HG02678 (cell line): Measurements from ENCODE around the gene PSMD12.
A peak's percentile ranks its signal among the peaks of the same experiment; 100 is the strongest.
"Not testable (repeated sequence)": the region's sequence is repeated elsewhere in the genome, so short reads cannot be mapped to it uniquely, and the experiment has no call there.

Experiments
- ATAC-seq: cut with Tn5 transposase; IDR thresholded peaks from one replicate; pipeline ENCODE4 v1.9.1; 2021; ENCODE audit warnings: mild to moderate bottlenecking, moderate library complexity; ENCODE audit not compliant: unreplicated experiment

The PSMD12 gene

GRCh38 chr17:67388536-67388935, 22.2 kb upstream of the PSMD12 start:
- not testable (repeated sequence) for ATAC-seq

GRCh38 chr17:67386965-67387551, 20.7 kb upstream of the PSMD12 start:
- no peak for ATAC-seq

GRCh38 chr17:67385122-67385988, 19.0 kb upstream of the PSMD12 start:
- ATAC-seq = no peak

GRCh38 chr17:67381929-67382257, 15.5 kb upstream of the PSMD12 start:
- ATAC-seq = no peak

GRCh38 chr17:67379251-67379630, 12.9 kb upstream of the PSMD12 start:
- ATAC-seq = no peak

GRCh38 chr17:67378454-67379250, 12.3 kb upstream of the PSMD12 start:
- peak; percentile 29 for ATAC-seq

GRCh38 chr17:67377488-67378453, 11.4 kb upstream of the PSMD12 start:
- peak; percentile 22 for ATAC-seq

- peak; percentile 74 for ATAC-seq
Measured at GRCh38 chr17:67376737-67377487, 10.5 kb upstream of the PSMD12 start, which contains the start of gene PITPNC1. Gene PITPNC1 (plus strand): TSS chr17:67377281.

- no peak for ATAC-seq
Measured at GRCh38 chr17:67376415-67376736, 10.0 kb upstream of the PSMD12 start.

- no peak for ATAC-seq
Measured at GRCh38 chr17:67375716-67376115, 9.3 kb upstream of the PSMD12 start.

GRCh38 chr17:67375054-67375427, 8.7 kb upstream of the PSMD12 start:
- ATAC-seq = no peak

GRCh38 chr17:67374329-67375053, 8.1 kb upstream of the PSMD12 start:
- peak; percentile 38 for ATAC-seq

- ATAC-seq = no peak
Measured at GRCh38 chr17:67372751-67373150, 6.4 kb upstream of the PSMD12 start.

GRCh38 chr17:67369676-67370075, 3.3 kb upstream of the PSMD12 start:
- no peak for ATAC-seq

GRCh38 chr17:67365738-67366192, 612 bp downstream of the PSMD12 start:
- ATAC-seq = no peak

- no peak for ATAC-seq
Measured at GRCh38 chr17:67364847-67365737, 1.3 kb downstream of the PSMD12 start.

- ATAC-seq = no peak
Measured at GRCh38 chr17:67362173-67362572, 4.2 kb downstream of the PSMD12 start.

- ATAC-seq = no peak
Measured at GRCh38 chr17:67360880-67361279, 5.5 kb downstream of the PSMD12 start.
